Osteocyte (in vitro differentiated cells): ENCODE data around the gene OSMR. TPM values are rescaled to one million over a fixed set of nuclear protein-coding genes. Genes with fewer than 3 reads are reported as not detected.

Source experiments
- DNase-seq: peaks from one replicate; pipeline ENCODE4 v3.0.0; 2021; ENCODE audit warnings: mixed read lengths; ENCODE audit not compliant: unreplicated experiment; ENCODE audit errors: extremely low spot score
- H3K27ac Mint-ChIP-seq: one replicate; pipeline ENCODE4 v1.8.0; 2021; ENCODE audit warnings: mild to moderate bottlenecking, mixed read lengths; ENCODE audit not compliant: unreplicated experiment
- H3K27me3 Mint-ChIP-seq: one replicate; pipeline ENCODE4 v1.8.0; 2021; ENCODE audit warnings: mixed read lengths; ENCODE audit not compliant: unreplicated experiment
- H3K36me3 Mint-ChIP-seq: one replicate; pipeline ENCODE4 v1.8.0; 2021; ENCODE audit warnings: mixed read lengths; ENCODE audit not compliant: unreplicated experiment
- H3K4me1 Mint-ChIP-seq: one replicate; pipeline ENCODE4 v1.8.0; 2021; ENCODE audit warnings: mixed read lengths; ENCODE audit not compliant: unreplicated experiment
- H3K4me3 Mint-ChIP-seq: one replicate; pipeline ENCODE4 v1.8.0; 2021; ENCODE audit warnings: mild to moderate bottlenecking, moderate library complexity, mixed read lengths; ENCODE audit not compliant: unreplicated experiment
- H3K9me3 Mint-ChIP-seq: one replicate; pipeline ENCODE4 v1.8.0; 2021; ENCODE audit warnings: mixed read lengths; ENCODE audit not compliant: unreplicated experiment
- total RNA-seq: library from RNA; stranded (reverse); gene quantifications from 2 replicates; pipeline ENCODE4 v1.2.1, GENCODE V29; 2021
- TF ChIP-seq, protein P1 (sequence below): fragments of 200-600 bp; sonication (generic); IDR thresholded peaks from 2 replicates; pipeline ENCODE4 v1.5.0; 2021; ENCODE audit warnings: antibody characterized with exemption, mild to moderate bottlenecking, moderate library complexity

Gene OSMR
- total RNA-seq, 1 donor from 2014 or later: 33.1 TPM

- Mint-ChIP-seq H3K36me3 (peaks cover 37% of the 10 kb centered on the region), H3K4me1 (peaks cover 34% of the 10 kb centered on the region), H3K4me3 (no peak overlapping the region), H3K27ac (peak overlapping the region; percentile 50), H3K27me3 (no peaks in the 10 kb centered on the region), H3K9me3 (no peaks in the 10 kb centered on the region)
- TF ChIP-seq, protein P1, sequence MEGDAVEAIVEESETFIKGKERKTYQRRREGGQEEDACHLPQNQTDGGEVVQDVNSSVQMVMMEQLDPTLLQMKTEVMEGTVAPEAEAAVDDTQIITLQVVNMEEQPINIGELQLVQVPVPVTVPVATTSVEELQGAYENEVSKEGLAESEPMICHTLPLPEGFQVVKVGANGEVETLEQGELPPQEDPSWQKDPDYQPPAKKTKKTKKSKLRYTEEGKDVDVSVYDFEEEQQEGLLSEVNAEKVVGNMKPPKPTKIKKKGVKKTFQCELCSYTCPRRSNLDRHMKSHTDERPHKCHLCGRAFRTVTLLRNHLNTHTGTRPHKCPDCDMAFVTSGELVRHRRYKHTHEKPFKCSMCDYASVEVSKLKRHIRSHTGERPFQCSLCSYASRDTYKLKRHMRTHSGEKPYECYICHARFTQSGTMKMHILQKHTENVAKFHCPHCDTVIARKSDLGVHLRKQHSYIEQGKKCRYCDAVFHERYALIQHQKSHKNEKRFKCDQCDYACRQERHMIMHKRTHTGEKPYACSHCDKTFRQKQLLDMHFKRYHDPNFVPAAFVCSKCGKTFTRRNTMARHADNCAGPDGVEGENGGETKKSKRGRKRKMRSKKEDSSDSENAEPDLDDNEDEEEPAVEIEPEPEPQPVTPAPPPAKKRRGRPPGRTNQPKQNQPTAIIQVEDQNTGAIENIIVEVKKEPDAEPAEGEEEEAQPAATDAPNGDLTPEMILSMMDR: no peak
- DNase-seq: no peak
Measured at GRCh38 chr5:38923661-38924451, 78.0 kb downstream of the OSMR start.

DNA sequence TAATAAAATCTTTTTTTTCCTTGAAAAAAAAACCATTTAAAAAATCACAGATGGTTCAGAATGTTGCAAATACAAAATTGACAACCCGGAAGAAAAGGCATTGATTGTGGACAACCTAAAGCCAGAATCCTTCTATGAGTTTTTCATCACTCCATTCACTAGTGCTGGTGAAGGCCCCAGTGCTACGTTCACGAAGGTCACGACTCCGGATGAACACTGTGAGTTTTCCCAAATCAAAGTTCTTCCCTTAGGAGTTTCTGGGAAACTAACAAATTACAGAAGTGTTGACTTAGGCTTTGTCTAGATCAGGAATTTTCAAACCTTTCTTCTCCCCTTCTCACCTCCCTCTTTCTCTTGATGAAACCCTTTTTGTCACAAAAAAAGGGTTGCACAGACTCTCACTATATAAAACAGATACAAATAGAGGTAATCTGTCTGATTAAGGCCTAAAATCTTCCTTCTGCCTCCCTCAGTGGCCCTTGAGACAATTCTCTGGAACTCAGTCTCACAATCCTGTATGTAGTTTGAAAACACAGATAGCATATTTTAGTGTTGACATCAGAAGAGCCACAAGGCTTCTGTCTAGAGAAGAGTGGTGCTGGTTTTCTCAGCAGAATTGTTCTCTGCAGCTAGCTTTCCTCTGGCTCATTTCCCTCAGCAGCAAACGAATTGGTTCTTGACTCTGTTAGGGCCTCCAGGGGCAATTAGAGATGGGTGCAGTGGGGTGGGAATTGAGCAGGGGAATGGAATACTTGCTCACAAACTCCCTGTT is 79.5 kb downstream of the OSMR start:
- H3K27ac Mint-ChIP-seq: peak overlapping the region; percentile 91
- H3K27me3 Mint-ChIP-seq: no peaks in the 10 kb centered on the region
- H3K9me3 Mint-ChIP-seq: no peaks in the 10 kb centered on the region
- peak overlapping the region; percentile 1 for H3K4me3 Mint-ChIP-seq
- H3K36me3 Mint-ChIP-seq: peaks cover 39% of the 10 kb centered on the region
- no peak for DNase-seq
- TF ChIP-seq, protein P1: no peak
- H3K4me1 Mint-ChIP-seq: peaks cover 34% of the 10 kb centered on the region

GRCh38 chr5:38926121-38926520 is 80.3 kb downstream of the OSMR start:
- TF ChIP-seq, protein P1: no peak
- no peaks in the 10 kb centered on the region for H3K9me3 Mint-ChIP-seq
- DNase-seq: no peak
- H3K27me3 Mint-ChIP-seq: no peaks in the 10 kb centered on the region
- peaks cover 34% of the 10 kb centered on the region for H3K4me1 Mint-ChIP-seq
- peaks cover 44% of the 10 kb centered on the region for H3K36me3 Mint-ChIP-seq
- peak overlapping the region; percentile 91 for H3K27ac Mint-ChIP-seq
- H3K4me3 Mint-ChIP-seq: no peak overlapping the region

GRCh38 chr5:38927470-38927869 is 81.7 kb downstream of the OSMR start:
- no peak for DNase-seq
- H3K9me3 Mint-ChIP-seq: no peaks in the 10 kb centered on the region

More at GRCh38 chr5:38927470-38927869, 81.7 kb downstream of the OSMR start:
- peaks cover 52% of the 10 kb centered on the region for H3K36me3 Mint-ChIP-seq
- TF ChIP-seq, protein P1: no peak
- H3K27ac Mint-ChIP-seq: no peak overlapping the region
- H3K4me1 Mint-ChIP-seq: peaks cover 34% of the 10 kb centered on the region
- no peaks in the 10 kb centered on the region for H3K27me3 Mint-ChIP-seq
- H3K4me3 Mint-ChIP-seq: no peak overlapping the region
